Measurements from ENCODE around the gene ANLN. TPM values are rescaled to one million over a fixed set of nuclear protein-coding genes. Genes with fewer than 3 reads are reported as not detected.

The ANLN gene
- polyA plus RNA-seq, 1 donor (not counting 4 experiments of a cell fraction or from before 2014, with no cell fraction given) = 65.8 TPM

DNA sequence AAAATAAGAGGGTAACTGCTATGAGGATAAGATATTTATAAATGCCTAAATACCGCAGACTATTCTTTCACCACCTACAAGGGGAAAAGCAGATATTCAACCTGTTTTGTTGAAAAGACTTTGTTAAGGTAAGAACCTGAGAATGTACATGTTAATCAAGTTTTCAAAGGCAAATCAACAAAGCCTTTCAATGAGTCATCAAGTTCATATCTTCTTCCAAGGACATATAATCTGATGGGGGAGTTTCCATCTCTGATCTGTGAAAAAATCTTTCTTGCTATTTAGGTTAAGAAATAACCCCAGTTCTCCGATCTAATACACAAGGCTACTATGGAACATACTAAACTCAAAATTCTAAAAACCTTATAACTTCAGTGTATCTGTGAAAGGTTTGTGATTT lies 40.0 kb upstream of the ANLN start:
- no peaks in the 10 kb centered on the region for H3K79me2 ChIP-seq (ENCODE audit: control insufficient read depth, insufficient read depth, low read length)
- no peak overlapping the region for H2AFZ ChIP-seq (ENCODE audit: control insufficient read depth, low read length)
- peaks cover 3% of the 10 kb centered on the region for H3K9me1 ChIP-seq (ENCODE audit: control insufficient read depth, extremely low read depth, insufficient read depth, low read length)
- FAIRE-seq = no peak
- no peak overlapping the region for H3K4me2 ChIP-seq (ENCODE audit: control insufficient read depth, extremely low read depth, insufficient read depth, low read depth, low read length)
- dilution Hi-C loops (cut with MboI; ENCODE audit: extremely low pct_ligation_motif_present, low sequenced_read_pairs) = no loop called here
- H4K20me1 ChIP-seq (ENCODE audit: control insufficient read depth, extremely low read depth, insufficient read depth, low read length) = no peaks in the 10 kb centered on the region
- no peak for TF ChIP-seq EZH2 (IDR thresholded peaks at IDR 0.05; ENCODE audit: low read length)
- TF ChIP-seq, protein P1, sequence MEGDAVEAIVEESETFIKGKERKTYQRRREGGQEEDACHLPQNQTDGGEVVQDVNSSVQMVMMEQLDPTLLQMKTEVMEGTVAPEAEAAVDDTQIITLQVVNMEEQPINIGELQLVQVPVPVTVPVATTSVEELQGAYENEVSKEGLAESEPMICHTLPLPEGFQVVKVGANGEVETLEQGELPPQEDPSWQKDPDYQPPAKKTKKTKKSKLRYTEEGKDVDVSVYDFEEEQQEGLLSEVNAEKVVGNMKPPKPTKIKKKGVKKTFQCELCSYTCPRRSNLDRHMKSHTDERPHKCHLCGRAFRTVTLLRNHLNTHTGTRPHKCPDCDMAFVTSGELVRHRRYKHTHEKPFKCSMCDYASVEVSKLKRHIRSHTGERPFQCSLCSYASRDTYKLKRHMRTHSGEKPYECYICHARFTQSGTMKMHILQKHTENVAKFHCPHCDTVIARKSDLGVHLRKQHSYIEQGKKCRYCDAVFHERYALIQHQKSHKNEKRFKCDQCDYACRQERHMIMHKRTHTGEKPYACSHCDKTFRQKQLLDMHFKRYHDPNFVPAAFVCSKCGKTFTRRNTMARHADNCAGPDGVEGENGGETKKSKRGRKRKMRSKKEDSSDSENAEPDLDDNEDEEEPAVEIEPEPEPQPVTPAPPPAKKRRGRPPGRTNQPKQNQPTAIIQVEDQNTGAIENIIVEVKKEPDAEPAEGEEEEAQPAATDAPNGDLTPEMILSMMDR (optimal IDR thresholded peaks at IDR 0.05 in 1 of 3, IDR thresholded peaks at IDR 0.05 in 1 of 3, conservative IDR thresholded peaks at IDR 0.05 in 1 of 3; ENCODE audit: extremely low read depth in 1 of 3, insufficient read depth in 2 of 3, low read length in 3 of 3) = no peak
- H3K27me3 ChIP-seq (ENCODE audit: control insufficient read depth, extremely low read depth, insufficient read depth, low read length) = no peaks in the 10 kb centered on the region
- H3K9me3 ChIP-seq (ENCODE audit: control insufficient read depth, low read depth, low read length) = no peaks in the 10 kb centered on the region
- H3K36me3 ChIP-seq (ENCODE audit: control insufficient read depth in 2 of 2, extremely low read depth in 1 of 2, insufficient read depth in 2 of 2, low read length in 2 of 2) = no peaks in the 10 kb centered on the region
- H3K4me1 ChIP-seq (ENCODE audit: control insufficient read depth, extremely low read depth, insufficient read depth, low read length) = no peaks in the 10 kb centered on the region
- H3K9ac ChIP-seq (ENCODE audit: control insufficient read depth, extremely low read depth, insufficient read depth, low read length) = no peak overlapping the region
- no peak for DNase-seq (ENCODE audit: low read depth, low spot score)
- H3K4me3 ChIP-seq (ENCODE audit: control insufficient read depth in 2 of 3, extremely low read depth in 1 of 3, insufficient read depth in 2 of 3, low read depth in 1 of 3, low read length in 3 of 3) = no peak overlapping the region
- no peak overlapping the region for H3K27ac ChIP-seq (ENCODE audit: control insufficient read depth, insufficient read depth, low read length)

DNA sequence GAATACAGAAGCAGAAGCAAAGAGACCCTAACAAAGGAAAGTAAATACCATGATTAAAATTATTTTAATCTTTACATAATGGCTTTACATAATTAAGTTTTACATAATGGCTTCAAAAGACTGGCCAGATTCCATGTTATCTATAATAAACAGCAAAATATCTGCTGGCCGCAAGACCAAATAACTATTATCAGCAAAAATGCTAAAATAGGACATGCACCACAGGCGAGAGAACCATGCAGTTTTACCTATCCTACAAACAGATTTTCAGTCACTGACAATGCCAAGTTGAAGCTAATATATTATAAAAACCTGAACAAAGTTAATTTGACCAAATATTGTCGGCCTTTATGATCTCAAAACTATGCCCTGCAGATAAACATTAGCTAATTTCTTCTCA lies 34.2 kb upstream of the ANLN start:
- Histone ChIP-seq H3K79me2 (ENCODE audit: control insufficient read depth, insufficient read depth, low read length) (no peaks in the 10 kb centered on the region), H3K4me1 (ENCODE audit: control insufficient read depth, extremely low read depth, insufficient read depth, low read length) (no peaks in the 10 kb centered on the region), H4K20me1 (ENCODE audit: control insufficient read depth, extremely low read depth, insufficient read depth, low read length) (no peaks in the 10 kb centered on the region), H3K4me3 (ENCODE audit: control insufficient read depth in 2 of 3, extremely low read depth in 1 of 3, insufficient read depth in 2 of 3, low read depth in 1 of 3, low read length in 3 of 3) (no peak overlapping the region), H3K9me1 (ENCODE audit: control insufficient read depth, extremely low read depth, insufficient read depth, low read length) (peaks cover 3% of the 10 kb centered on the region), H3K27me3 (ENCODE audit: control insufficient read depth, extremely low read depth, insufficient read depth, low read length) (no peaks in the 10 kb centered on the region), H2AFZ (ENCODE audit: control insufficient read depth, low read length) (no peak overlapping the region), H3K9me3 (ENCODE audit: control insufficient read depth, low read depth, low read length) (no peaks in the 10 kb centered on the region), H3K9ac (ENCODE audit: control insufficient read depth, extremely low read depth, insufficient read depth, low read length) (no peak overlapping the region), H3K27ac (ENCODE audit: control insufficient read depth, insufficient read depth, low read length) (no peak overlapping the region), H3K4me2 (ENCODE audit: control insufficient read depth, extremely low read depth, insufficient read depth, low read depth, low read length) (no peak overlapping the region), H3K36me3 (ENCODE audit: control insufficient read depth in 2 of 2, extremely low read depth in 1 of 2, insufficient read depth in 2 of 2, low read length in 2 of 2) (peaks cover 0 to 2% of the 10 kb centered on the region in 2 experiments)
- FAIRE-seq (no peak), DNase-seq (ENCODE audit: low read depth, low spot score) (no peak)
- dilution Hi-C loops (cut with MboI; ENCODE audit: extremely low pct_ligation_motif_present, low sequenced_read_pairs) = no loop called here
- TF ChIP-seq, protein P1 (optimal IDR thresholded peaks at IDR 0.05 in 1 of 3, IDR thresholded peaks at IDR 0.05 in 1 of 3, conservative IDR thresholded peaks at IDR 0.05 in 1 of 3; ENCODE audit: extremely low read depth in 1 of 3, insufficient read depth in 2 of 3, low read length in 3 of 3) = no peak
- TF ChIP-seq EZH2 (IDR thresholded peaks at IDR 0.05; ENCODE audit: low read length) = no peak

Measured in keratinocyte (primary cell).